ENCODE data around the gene ST8SIA6.

Gene ST8SIA6

DNA sequence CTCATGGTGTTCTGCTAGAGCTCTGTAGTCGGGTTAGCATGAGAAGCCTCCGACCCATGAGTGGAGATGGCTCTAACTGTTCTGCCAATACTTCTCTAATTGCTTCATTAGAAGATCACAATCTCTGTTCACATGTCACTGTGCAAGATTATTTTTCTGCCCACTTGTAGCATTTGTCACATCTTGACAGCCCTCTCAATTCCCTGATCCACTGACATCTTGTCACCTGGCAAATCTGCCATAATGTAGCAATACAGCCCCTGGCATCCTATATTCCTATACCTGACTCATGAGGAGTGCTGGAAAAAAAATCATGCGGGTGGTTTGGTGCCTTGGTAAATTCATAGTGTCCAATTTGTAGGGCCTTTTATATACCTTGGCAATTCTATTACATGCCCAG is 58.4 kb downstream of the ST8SIA6 start:
- no peak for TF ChIP-seq ZFP30 (CRISPR knock-in tag; IDR thresholded peaks at IDR 0.05)
- TF ChIP-seq GLIS3 (CRISPR knock-in tag; IDR thresholded peaks at IDR 0.05) = no peak
- TF ChIP-seq CSRNP3 (CRISPR knock-in tag; IDR thresholded peaks at IDR 0.05) = no peak
- ATAC-seq = no peak

GRCh38 chr10:17394854-17395253 is 59.5 kb downstream of the ST8SIA6 start:
- ATAC-seq = no peak
- TF ChIP-seq ZFP30 (CRISPR knock-in tag; IDR thresholded peaks at IDR 0.05) (no peak), TSHZ2 (CRISPR knock-in tag; IDR thresholded peaks at IDR 0.05) (no peak), ISL1 (CRISPR knock-in tag; IDR thresholded peaks at IDR 0.05) (no peak), TOX (CRISPR knock-in tag; IDR thresholded peaks at IDR 0.05; ENCODE audit: borderline replicate concordance) (no peak), ARNTL (CRISPR knock-in tag; IDR thresholded peaks at IDR 0.05; ENCODE audit: borderline replicate concordance, low read depth) (no peak)

GRCh38 chr10:17387861-17388503 is 66.4 kb downstream of the ST8SIA6 start:
- ATAC-seq = peak; percentile 49; the same call in 2 of the 3 replicates
- TF ChIP-seq TCF4 (CRISPR knock-in tag; IDR thresholded peaks at IDR 0.05; ENCODE audit: borderline replicate concordance) = peak; percentile 49; the same call in 1 of the 2 replicates
- no peak for TF ChIP-seq GLIS3 (CRISPR knock-in tag; IDR thresholded peaks at IDR 0.05)
- TF ChIP-seq ZNF8 (CRISPR knock-in tag; IDR thresholded peaks at IDR 0.05) = no peak
- no peak for TF ChIP-seq ARNTL (CRISPR knock-in tag; IDR thresholded peaks at IDR 0.05; ENCODE audit: borderline replicate concordance, low read depth)
- no peak for TF ChIP-seq SNAI2 (CRISPR knock-in tag; IDR thresholded peaks at IDR 0.05)
- no peak for TF ChIP-seq BACH2 (CRISPR knock-in tag; IDR thresholded peaks at IDR 0.05; ENCODE audit: borderline replicate concordance)

- ATAC-seq = no peak
- TF ChIP-seq ZNF8 (CRISPR knock-in tag; IDR thresholded peaks at IDR 0.05) (no peak), ISL1 (CRISPR knock-in tag; IDR thresholded peaks at IDR 0.05) (no peak), ZNF70 (CRISPR knock-in tag; IDR thresholded peaks at IDR 0.05) (no peak), ESRRG (CRISPR knock-in tag; IDR thresholded peaks at IDR 0.05) (no peak), PPARA (CRISPR knock-in tag; IDR thresholded peaks at IDR 0.05; ENCODE audit: borderline replicate concordance) (no peak), ZC3H10 (CRISPR knock-in tag; IDR thresholded peaks at IDR 0.05) (no peak)
These were observed 67.7 kb downstream of the ST8SIA6 start for GRCh38 chr10:17386616-17387075.

DNA sequence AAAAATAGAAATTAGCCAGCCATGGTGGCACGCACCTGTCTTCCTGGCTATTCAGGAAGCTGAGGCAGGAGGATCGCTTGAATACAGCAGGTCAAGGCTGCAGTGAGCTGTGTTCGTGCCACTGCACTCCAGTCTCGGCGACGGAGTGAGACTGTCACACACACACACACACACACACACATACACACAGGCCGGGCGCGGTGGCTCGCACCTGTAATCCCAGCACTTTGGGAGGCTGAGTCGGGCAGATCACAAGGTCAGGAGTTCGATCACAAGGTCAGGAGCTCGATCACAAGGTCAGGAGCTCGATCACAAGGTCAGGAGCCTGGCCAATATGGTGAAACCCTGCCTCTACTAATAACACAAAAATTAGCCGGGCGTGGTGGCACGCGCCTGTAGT is 68.4 kb downstream of the ST8SIA6 start:
- ATAC-seq = no peak
- TF ChIP-seq ZNF565 (CRISPR knock-in tag; conservative IDR thresholded peaks at IDR 0.05; ENCODE audit: low read depth) = no peak
- TF ChIP-seq, protein P1, sequence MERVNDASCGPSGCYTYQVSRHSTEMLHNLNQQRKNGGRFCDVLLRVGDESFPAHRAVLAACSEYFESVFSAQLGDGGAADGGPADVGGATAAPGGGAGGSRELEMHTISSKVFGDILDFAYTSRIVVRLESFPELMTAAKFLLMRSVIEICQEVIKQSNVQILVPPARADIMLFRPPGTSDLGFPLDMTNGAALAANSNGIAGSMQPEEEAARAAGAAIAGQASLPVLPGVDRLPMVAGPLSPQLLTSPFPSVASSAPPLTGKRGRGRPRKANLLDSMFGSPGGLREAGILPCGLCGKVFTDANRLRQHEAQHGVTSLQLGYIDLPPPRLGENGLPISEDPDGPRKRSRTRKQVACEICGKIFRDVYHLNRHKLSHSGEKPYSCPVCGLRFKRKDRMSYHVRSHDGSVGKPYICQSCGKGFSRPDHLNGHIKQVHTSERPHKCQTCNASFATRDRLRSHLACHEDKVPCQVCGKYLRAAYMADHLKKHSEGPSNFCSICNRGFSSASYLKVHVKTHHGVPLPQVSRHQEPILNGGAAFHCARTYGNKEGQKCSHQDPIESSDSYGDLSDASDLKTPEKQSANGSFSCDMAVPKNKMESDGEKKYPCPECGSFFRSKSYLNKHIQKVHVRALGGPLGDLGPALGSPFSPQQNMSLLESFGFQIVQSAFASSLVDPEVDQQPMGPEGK (CRISPR knock-in tag; IDR thresholded peaks at IDR 0.05; ENCODE audit: borderline replicate concordance) = no peak
- no peak for TF ChIP-seq TSHZ2 (CRISPR knock-in tag; IDR thresholded peaks at IDR 0.05)
